Suppressor macrophage treated with lipopolysaccharide for 1 hour (primary cell): ENCODE measurements around the gene KCNJ18.
"Not testable (repeated sequence)": the region's sequence is repeated elsewhere in the genome, so short reads cannot be mapped to it uniquely, and the experiment has no call there.

Source experiments
- DNase-seq, 3 donors: peaks; one replicate each; pipeline ENCODE4 v3.0.0-alpha.2; 2020 to 2022

Gene KCNJ18

DNA sequence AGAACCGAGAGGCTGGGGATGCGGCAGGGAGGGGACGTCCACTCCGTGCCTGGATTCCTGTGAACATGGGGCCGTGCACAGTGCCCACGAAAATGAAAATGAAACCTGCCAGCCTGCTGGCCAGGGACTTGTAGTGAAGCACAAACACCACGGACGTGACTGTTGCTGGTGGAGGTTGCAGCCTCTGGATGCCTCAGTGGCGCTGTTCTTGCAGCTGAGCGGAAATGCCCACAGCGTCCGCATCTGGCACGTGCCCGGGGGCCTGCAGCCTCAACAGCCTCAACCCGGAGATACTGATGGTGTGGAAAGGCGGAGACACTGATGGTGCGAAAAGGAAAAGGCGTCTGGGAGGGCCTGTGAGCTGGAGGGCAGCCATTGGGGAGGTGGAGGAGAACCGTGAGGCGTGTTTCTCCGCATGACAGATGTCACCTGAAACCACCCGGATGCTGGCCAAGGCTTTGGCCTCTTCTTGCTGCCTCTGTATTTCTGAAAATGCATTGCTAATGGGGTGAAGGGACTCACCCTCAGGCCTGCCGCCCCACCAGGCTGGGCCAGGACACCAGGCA is 44.8 kb downstream of the KCNJ18 start:
- not testable (repeated sequence) for DNase-seq

DNA sequence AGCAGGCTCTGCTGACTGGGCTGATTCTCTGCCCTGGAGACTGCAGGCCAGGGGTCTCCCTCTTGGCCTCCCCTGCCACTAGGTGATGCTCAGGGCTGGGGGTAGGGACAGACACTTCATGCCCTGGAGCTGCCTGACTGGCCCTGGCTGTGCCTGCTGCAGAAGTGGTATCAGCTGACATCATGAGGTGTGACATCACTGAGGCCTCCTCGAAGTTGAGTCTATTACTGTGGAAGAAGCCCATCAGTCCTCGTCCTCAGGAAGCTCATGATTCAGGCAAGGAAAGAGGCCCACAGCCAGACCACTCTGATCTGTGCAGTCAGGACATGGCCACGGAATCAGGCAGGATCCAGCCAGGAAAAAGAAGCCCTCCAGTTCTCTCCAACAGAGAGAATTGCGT is 45.9 kb downstream of the KCNJ18 start:
- DNase-seq = not testable (repeated sequence)

DNA sequence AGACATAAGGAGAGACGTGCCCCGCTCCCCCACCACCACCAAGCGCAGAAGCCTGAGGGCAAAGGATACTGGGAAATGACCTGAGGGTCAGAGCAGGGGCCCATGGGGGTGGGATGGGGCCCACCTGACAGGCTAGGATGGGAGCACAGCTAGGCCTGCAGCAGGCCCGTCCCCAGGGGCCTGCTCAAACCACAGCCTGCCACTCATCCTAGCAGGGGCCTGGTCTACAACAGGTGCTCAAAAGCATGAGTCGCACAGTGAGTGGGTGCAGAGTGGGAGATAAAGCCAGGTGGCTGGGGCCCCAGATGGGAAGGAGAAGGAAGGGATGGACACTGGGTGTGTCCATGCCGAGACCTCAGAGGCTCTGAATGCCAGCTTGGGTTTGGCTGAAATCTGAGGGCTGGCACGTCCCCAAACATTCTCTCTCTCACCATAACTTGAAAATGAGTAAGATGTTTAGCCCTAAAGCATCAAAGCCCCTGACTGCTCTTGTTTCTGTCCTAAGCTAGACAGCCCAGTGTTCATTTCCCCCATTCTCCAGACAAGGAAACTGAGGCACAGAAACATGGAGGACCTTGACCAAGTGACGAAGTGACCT is 46.7 kb downstream of the KCNJ18 start:
- not testable (repeated sequence) for DNase-seq

DNA sequence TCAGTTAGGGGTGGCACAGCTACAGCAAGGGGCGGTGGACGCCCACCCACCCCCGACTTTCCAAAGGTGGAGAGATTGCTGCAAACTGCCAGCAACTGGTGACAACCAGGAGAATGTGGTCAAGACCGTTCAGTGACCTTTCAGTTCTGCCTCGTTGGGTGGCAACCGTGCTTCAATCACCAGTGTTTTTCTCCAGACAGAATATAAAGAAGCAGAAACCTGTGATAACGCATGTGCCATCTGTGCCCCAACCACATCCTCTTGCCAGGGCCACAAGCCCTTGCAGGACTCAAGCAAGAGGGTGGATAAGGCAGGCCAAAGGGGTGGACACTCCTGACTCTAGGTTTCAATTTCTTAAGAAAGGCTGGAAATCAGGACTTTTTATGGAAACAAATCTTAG is 47.2 kb downstream of the KCNJ18 start:
- not testable (repeated sequence) for DNase-seq

DNA sequence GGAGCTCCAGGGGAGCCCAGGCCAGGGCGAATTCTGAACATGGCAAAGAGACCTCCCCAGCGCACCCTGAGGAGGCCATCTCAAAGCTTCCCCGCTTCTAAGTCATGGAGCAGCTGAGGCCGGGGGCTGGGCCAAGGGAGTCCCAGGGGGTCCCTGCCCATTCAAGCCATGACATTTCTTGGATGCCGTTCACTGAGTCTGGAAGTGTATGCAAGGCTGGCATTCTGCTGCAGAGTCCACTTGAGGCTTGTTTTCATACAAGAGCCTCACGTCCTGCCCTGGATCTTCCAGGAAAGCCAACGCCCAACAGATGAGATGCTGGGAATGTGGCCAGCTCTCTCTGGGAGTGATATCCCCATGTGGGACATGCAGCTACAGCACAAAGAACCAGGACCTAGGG is 48.5 kb downstream of the KCNJ18 start:
- not testable (repeated sequence) for DNase-seq

DNA sequence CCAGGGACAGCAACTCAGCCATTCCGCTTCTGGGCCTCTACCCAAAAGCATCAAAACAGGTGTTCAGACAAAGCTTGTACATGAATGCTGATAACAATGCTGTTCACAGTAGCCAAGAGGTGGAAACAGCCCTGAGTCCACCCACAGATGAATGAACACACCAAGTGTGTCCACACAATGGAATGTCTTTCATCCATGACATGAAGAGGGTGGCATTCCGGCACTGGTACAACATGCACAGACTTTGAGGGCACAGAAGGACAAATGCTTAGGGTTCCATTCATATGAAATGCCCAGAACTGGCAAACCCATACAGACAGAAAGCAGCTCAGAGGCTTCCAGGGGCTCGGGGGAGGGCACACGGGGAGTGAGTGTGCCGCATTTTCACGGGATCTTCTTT is 49.2 kb downstream of the KCNJ18 start:
- not testable (repeated sequence) for DNase-seq

DNA sequence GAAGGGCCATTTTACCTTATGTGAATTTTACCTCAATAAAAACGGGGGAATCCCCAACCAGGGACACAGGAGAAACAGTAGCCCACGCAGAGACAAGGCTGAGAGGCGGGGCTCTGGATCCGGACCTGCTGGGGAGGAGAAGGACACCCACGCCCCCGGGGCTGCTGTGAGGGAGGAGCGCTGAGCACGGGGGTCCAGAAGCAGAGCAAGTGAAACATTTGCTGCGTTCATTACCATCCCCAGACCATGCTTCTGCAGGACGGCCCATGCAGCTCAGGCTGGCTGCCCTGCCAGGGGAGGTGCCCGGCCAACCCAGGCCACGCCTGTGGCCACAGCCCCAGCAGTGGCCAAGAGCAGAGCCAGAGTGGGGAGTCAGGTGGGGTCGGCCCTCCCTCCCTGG is 50.0 kb downstream of the KCNJ18 start:
- no peak for DNase-seq

DNA sequence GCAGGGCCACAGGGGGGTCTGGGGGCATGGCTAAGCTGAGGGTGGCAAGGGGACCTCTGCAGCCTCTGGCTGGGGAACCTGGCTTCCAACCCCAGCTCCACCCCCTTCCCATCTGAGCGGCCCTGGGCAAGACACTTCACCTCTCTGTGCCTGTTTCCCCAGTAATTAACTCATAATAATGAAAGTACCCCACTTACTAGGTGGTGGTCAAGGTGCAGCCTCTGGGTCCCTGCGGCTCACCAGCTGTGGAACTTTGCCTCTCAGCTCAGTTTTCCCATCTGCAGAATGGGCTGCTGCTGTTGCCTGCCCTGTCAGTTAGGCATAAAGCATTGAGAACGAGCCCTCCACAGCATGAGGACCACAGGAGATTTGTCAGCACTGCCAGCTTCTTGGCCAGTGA is 51.8 kb downstream of the KCNJ18 start:
- not testable (repeated sequence) for DNase-seq

DNA sequence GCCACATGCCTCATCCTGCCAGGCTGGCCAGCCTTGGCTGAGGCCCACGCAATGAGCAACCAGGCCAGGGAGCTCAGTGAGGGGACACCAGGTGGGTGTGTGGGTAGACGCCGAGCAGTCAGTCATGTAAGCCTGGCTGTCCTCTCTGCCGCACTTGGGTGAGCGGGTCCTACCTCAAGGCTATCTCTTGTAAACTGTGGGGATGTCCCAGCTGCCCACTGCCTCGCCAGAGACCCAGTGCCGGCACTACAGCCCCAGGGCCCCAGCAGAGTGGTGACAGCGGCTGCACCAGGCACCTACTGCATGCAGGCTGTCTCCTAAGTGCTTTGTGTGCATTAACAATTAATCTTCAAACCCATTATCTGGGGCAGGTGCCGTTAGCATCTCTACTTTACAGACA is 52.3 kb downstream of the KCNJ18 start:
- not testable (repeated sequence) for DNase-seq

DNA sequence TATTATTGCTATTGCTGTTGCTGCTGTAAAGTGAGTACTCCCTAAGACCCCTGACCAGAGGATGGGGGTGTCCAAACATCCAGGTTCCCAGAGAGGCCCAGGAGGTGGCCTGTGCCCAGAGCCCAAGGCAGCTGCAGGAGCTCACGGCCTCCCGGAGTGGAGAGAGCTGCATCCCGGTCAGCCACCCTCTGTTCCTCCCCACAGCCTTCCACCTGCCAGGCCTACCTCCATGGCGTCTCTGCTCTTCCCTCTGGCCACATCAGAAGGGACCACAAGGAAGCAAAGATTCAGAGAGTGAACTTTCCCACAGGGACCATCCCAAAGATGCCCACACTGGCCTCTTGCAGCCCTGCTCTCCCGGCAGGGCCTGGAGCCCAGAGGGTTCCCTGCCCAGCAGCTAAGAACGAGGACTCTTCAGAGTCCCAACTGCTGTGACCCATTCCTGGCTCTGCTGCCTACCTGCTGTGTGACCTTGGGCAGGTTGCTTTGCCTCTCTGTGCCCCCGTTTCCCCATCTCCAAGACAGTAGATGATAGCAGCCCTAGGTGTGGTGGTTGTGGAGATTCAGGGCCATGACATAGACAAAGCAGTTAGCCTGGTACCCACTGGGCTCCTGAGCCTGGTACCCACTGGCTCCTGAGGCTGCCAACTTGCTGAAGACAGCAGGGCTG is 53.2 kb downstream of the KCNJ18 start:
- not testable (repeated sequence) for DNase-seq

DNA sequence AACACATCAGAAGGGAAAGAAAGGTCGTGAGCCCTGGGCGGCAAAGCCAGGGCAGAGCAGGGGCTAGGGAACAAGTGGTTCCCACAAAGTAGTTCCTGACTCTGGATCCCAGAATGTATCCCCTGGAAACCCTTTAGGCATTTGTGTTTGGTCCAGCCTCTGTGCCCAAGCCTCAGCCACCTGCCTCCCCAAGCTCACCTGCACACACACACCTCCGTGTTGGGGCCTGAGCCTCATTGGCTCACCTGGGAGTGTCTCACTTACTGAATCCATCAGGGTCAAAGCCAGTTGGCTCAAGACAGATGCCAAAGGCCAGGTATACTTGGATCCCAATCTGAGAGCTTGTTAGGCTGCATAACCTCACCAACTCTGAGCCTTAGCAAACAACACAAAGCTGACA is 54.1 kb downstream of the KCNJ18 start:
- DNase-seq = not testable (repeated sequence)

DNA sequence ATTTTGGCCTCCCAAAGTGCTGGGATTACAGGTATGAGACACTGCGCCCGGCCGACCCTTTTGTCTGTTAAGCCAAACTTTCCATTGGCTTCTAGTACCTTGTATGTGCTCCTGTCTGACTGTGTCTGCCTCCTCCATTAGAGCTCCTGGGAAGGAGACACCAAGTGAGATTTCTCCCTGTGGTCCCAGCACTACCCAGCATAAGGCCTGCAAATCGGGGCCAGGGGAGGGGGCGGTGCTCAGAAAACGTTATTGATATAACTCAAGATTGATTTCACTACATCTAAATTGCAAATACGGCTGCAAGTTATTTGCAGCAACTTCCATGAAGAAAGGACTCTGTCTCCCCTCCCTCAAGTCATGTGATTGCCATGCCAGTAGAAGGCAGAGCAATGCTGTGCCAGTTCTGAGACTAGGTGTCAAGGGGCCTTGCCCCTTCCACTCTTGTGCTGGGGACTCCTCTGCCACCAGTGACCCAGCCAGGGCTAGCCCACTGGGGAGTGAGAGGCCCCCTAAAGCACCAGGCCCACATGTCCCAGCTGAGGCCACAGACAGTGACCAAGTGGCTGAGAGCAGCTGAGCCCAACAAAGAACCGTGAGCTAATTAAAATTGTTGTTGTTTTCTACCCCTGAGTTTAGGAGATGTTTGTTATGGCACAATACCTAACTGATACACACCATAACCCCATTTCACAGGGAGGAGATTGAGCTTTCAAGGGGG is 55.0 kb downstream of the KCNJ18 start:
- not testable (repeated sequence) for DNase-seq

DNA sequence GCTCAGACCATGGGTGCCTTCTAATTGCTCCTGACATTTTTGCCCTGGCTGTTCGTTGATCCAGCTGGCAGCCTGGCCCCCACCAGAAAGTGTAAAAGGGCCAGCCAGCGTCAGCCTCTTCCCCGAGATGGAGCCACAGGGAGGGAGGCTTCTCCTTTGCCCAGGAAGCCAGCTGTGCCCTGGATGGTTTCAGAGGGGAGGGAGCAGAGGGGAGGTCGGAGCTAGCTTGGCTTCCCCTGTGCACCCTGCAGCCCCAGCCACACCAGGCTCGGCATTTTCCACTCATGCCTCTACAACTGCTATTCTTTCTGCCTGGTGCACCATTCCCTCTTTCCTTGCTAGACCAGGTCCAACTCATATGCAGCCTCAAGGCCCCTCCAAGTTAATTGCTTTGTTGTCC is 56.4 kb downstream of the KCNJ18 start:
- DNase-seq = not testable (repeated sequence)

DNA sequence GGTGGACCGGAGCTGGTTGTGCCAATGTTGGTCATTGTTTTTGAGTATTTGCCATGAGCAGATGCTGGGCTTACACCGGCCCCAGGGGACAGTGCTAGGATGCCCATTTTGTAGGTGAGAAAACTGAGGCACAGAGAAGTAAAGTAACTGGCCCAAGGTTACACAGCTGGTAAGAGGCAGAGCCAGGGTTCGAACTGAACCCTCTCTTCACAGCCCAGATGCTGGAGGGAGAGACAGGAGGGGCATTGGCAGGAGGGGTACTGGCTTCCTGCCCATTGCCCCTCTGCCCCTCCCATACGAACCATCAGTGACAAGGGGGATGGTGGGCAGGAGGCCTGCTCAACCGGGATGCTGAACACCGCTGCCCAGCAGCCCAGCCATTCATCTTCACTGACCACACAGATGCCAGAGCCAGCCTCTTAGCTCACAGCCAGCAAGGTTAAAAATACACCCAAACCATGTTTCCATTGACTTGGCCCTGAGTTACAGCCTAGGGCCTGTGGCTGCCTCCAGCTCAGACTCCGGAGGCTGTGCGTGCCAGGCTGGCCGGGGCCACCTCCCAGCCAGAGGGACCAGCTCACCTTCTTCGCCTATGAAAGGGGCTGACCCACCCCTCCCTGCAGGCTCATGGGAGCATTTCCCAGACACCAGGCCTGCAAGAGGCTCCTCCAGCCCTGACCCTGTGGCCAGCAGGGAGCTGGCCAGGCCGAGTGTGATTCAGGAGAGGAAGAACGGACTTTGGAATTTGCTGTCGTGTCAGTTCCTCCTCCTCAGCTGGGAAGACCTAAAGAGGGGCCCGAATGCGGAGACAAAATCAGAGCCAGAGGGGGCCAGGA is 57.6 kb downstream of the KCNJ18 start:
- not testable (repeated sequence) for DNase-seq

DNA sequence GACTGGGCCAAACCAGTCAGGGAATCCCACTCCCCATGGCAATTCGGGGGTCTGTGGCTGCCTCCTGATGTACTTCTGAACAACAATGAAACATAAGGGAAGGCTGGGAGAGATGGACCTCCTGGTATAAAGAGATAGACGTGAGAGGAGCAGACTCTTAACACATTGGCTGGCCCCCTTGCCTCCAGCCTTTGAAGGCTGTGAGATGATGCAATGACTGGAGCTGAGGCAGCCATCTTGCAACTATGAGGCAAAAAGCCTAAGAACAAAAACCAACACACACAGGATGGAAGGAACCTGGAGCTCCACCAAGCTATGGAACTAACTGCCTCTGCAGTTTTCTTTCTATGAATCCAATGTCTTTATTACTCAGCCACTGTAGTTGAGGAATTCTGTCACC is 58.8 kb downstream of the KCNJ18 start:
- DNase-seq = not testable (repeated sequence)
